Breast epithelium (tissue), 3 donors: Measurements from ENCODE around the gene MUC5AC.

Experiments used
- CTCF ChIP-seq, 3 donors: fragments of 450-650 bp; IDR thresholded peaks; one replicate each; pipeline ENCODE4 v1.5.1; 2016 to 2017; ENCODE audit warnings: antibody characterized with exemption in 3 of 3, mild to moderate bottlenecking in 3 of 3, moderate library complexity in 3 of 3
- POLR2A ChIP-seq: fragments of 450-650 bp; IDR thresholded peaks from one replicate; pipeline ENCODE4 v1.6.1; 2016; ENCODE audit warnings: antibody characterized with exemption, mild to moderate bottlenecking, moderate library complexity

DNA sequence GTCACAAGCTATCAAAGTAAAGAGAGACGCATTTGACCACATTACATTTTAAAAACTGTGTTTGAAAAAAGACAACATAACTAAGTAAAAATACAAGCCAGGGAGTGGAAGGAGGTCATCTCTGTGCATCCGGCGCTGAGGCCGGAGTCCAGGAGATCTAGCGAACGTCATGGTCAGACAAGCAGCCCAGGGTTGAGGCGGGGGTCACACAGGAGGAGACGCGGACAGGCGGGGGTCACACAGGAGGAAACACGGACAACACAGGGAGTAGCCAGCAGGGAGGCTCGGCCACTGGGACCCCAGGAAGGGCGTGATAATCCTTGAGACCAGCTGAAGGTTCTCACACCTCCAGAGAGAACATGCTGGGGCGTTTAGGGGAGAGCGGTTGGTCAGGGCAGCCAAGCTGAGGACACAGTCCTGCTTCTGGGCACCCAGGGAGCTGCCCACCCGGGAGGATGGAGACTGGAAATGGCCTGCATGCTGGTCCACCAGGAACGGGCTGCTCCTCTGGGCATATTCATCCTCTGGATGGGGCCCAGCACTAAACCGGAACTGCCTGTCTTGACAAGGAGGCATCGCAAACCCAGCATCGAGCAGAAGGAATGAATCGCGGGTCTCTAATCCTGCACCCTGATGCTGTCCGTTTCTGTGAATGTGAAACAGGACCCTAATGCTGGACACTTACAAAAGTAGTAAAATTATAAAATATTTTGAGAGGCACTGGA is 40.9 kb upstream of the MUC5AC start:
- TF ChIP-seq CTCF (IDR thresholded peaks at IDR 0.05) (no peak), POLR2A (no peak)
